D341Med (cell line): ENCODE results near the gene IFNA21.
"Not testable (repeated sequence)": the region's sequence is repeated elsewhere in the genome, so short reads cannot be mapped to it uniquely, and the experiment has no call there.

Experiments used
- DNase-seq: peaks from one replicate; pipeline ENCODE4 v3.0.0; 2012; ENCODE audit warnings: low spot score

The IFNA21 gene

GRCh38 chr9:21166560-21166959 lies at the start of gene IFNA21:
IFNA21 (minus strand) TSS chr9:21166660; CDS start chr9:21166612, 48 bp downstream.
- DNase-seq = not testable (repeated sequence)

- not testable (repeated sequence) for DNase-seq
Observed at GRCh38 chr9:21213411-21214326, 47.2 kb upstream of the IFNA21 start.

GRCh38 chr9:21212160-21212559 lies 45.7 kb upstream of the IFNA21 start:
- DNase-seq = not testable (repeated sequence)

- not testable (repeated sequence) for DNase-seq
Observed at GRCh38 chr9:21210782-21211181, 44.3 kb upstream of the IFNA21 start.

GRCh38 chr9:21210311-21210710 lies 43.9 kb upstream of the IFNA21 start:
- DNase-seq = no peak

- DNase-seq = not testable (repeated sequence)
Observed at GRCh38 chr9:21207043-21207442, 40.6 kb upstream of the IFNA21 start, which contains the start of gene IFNA10. IFNA10 (minus strand) TSS chr9:21207143; CDS start chr9:21207097, 46 bp downstream.

GRCh38 chr9:21205204-21205603 lies 38.7 kb upstream of the IFNA21 start:
- no peak for DNase-seq

GRCh38 chr9:21202105-21202504 lies 35.6 kb upstream of the IFNA21 start, which contains the start of gene IFNA7:
IFNA7 (minus strand) TSS chr9:21202205; CDS start chr9:21202165, 40 bp downstream.
- DNase-seq = not testable (repeated sequence)

- not testable (repeated sequence) for DNase-seq
Observed at GRCh38 chr9:21194867-21195776, 28.7 kb upstream of the IFNA21 start.

- DNase-seq = not testable (repeated sequence)
Observed at GRCh38 chr9:21187487-21187886, 21.0 kb upstream of the IFNA21 start, which contains the start of gene IFNA4. IFNA4 (minus strand) TSS chr9:21187587; CDS start chr9:21187531, 56 bp downstream.

- not testable (repeated sequence) for DNase-seq
Observed at GRCh38 chr9:21182810-21183736, 16.6 kb upstream of the IFNA21 start.

- DNase-seq = no peak
Observed at GRCh38 chr9:21174671-21175070, 8.2 kb upstream of the IFNA21 start.

- DNase-seq = no peak
Observed at GRCh38 chr9:21172156-21172555, 5.7 kb upstream of the IFNA21 start.

- no peak for DNase-seq
Observed at GRCh38 chr9:21171351-21171750, 4.9 kb upstream of the IFNA21 start.

- no peak for DNase-seq
Observed at GRCh38 chr9:21165516-21165915, 944 bp downstream of the IFNA21 start.

- no peak for DNase-seq
Observed at GRCh38 chr9:21160178-21160577, 6.3 kb downstream of the IFNA21 start.

- no peak for DNase-seq
Observed at GRCh38 chr9:21155501-21155900, 11.0 kb downstream of the IFNA21 start.

- DNase-seq = peak; percentile 29
Observed at GRCh38 chr9:21154018-21154608, 12.3 kb downstream of the IFNA21 start.

GRCh38 chr9:21153336-21154017 lies 13.0 kb downstream of the IFNA21 start:
- no peak for DNase-seq

GRCh38 chr9:21144603-21145002 lies 21.9 kb downstream of the IFNA21 start:
- DNase-seq = no peak
